IPS-NIHi7 (cell line): ENCODE measurements around the gene SREBF1.

Experiments used
- DNase-seq: peaks from one replicate; pipeline ENCODE4 v3.0.0; 2012; ENCODE audit warnings: mixed read lengths; ENCODE audit errors: extremely low spot score

SREBF1 gene

DNA sequence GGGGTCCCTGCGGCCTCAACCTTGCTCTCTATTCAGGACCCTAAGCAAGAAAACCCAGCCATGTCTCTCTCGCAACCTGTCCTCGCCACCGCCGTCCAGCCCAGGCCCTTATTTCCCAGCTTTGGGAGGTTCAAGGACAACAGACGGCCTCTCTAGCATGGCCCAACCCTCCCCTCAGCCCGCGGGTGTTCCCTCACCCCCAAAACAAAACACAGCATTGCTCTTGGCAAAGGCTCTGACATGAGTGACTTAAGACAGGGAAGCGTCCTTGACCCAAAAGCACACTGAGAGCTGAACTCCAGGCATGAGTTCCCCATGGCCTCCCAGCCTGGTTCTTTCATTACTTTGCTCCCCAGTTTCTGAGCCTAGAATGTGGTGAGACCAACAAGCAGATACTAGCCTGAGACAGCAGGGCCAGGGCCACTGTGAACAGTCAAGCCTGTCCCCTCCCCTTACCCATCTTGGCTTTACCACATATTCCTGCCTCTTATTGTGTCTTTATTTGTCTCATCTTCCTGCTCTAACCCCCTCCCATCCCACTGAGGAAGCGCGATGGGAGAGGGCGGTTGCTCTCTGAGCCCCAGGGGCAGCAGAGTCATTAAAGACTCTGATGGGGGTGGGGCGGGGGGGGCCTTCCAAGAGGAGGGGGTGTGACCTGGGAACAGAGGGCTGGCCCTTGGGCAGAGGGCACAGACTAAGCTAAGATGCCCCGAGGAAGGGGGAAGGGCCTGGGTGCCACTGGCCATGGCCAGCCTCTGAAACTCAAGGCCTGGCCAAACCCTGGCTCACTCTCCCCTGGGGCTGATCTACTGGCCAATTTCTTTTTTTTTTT, 11.8 kb downstream of the SREBF1 start:
- DNase-seq, result no peak

DNA sequence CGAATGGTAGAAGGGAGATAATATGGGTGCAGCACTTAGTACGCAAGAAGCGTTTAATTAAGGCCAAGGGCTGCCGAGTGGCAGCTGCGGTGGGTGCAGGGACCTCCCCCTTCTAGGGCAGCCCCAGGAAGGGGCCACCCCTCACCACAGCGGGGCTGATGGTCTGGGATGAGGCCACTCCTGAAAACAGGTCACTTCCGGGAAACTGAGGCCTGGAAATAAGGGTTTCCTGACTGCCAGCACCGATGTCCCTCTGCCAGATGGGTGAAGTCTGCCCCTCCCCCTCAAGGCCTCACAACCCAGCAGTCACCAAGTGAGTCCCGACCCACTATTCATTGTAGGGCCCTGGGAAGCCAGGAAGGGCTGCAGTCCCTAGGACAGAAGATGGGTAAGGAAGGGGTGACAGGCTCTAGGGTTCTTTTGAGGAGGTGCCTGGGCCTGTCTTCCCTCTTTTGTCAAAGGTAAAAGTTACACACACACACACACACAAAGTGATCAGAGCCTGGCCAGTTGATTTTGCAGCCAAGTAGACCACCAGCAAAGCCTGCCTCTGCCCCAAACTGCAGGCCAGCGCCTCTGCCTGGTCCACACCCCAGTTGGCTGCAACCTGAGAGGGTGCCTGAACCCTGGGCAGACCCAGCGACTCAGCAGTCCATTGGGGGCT, 12.5 kb downstream of the SREBF1 start:
- DNase-seq, result no peak

DNA sequence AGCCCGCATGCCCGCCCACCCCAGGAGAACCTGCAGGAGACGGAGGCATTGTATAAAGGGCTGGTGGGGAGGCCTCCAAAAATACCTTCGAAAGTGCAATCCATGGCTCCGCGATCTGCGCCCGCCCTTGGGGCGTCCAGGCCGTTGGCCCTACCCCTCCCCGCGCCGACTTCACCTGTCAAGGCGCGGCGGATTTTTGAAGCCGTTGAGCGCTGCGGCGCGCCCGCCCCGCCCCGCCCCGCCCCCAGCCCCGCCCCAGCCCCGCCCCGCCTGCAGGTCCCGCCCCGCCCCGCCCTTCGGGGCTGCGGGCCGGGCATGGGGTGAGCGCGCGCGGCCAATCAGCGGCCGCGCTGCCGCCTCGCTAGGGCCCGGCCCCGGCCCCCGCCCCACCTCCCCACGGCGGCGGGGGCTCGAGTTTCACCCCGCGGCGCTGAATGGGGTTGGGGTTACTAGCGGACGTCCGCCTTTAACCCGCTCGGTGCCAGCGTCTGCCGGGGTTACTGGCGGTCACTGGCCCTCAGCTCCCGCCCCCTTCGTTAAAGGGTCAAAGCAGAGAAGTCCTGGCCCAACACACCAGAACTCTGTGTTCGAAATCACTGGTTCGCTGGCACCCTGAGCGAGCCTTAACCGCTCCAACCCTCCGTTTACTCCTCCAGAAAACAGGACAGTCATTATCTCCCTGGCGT, 13.2 kb downstream of the SREBF1 start:
- peak; percentile 100 for DNase-seq

DNA sequence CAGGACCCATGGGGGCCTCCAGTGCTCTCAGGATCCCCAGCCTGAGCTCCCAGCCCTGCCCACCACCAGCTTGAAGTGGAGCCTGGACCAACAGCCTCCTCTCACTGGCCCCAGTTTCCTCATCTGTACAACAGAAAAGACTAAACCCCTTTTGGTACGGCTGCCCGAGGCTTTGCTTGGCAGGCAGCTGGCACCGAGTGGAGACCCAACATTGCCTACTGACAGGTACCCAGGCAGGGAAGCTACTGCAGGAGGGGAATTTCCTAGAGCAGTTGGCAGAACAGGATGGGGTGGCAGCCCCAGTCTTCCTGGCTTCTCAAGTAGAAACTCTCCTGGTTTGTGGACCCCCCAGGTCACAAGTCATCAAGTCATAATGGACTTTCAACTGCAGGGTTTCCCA, 14.2 kb downstream of the SREBF1 start:
- DNase-seq, result no peak

DNA sequence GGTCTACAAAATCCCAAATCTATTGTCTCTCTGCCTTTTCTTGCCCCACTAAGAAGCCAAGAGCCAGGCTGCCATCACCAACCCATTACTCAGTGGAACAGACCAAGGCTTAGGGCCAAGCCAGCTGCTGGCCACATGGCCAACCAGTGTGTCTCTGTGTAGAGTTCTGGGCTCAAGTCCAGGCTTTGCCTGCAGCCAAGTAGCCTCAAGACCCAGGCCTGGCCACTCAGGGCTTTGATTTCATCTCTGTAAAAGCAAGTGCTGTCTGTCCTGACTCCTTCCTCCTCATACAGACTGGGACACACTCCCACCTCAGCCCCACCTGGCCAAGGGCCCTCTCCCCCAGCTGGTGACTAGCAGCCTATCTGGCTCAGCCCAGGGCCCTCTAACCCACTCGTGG, 14.6 kb downstream of the SREBF1 start:
- no peak for DNase-seq

DNA sequence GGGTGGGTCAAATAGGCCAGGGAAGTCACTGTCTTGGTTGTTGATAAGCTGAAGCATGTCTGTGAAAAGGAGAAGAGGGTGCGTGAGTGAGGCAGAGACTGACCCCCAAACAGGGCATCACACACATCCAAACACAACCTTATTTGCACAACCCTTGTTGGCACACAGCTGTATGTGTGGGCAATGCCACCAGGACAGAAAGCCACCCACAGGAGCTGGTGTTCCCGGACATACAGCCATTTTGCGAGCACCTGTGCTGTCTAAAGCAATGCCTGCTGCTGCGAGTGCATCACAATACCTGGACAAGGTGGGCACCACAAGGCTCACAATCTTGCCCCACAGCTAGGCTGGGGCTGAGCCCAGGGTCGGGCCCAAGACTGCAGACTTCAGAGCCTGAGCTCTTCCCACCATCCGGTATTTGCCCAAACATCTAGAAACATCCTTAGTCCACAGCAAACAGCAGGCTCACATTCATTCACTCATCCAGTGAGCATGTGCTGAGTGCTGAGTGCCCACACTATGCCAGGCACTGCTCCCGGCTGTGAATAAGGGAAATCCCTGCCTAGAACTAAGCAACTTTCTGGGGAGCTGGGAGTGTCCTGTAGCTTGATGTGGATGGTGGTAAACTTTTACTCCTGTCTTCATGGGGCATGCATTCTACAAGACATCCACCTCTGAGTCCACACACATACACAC, 16.2 kb downstream of the SREBF1 start:
- DNase-seq, result no peak

DNA sequence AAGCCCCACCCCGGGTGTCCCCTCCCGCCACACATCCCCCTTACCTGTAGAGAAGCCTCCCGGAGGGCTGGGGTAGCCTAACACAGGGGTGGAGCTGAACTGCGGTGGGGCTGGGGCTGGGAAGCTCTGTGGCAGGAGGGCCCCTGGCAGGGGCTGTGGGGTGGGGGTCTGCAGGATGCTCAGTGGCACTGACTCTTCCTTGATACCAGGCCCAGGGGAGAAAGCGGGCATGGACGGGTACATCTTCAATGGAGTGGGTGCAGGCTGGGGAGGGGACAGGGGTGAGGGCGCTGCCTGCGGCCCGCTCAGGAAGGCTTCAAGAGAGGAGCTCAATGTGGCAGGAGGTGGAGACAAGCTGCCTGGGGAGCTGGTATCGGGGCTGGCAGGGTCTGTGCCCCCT, 16.7 kb downstream of the SREBF1 start:
- DNase-seq, result no peak

DNA sequence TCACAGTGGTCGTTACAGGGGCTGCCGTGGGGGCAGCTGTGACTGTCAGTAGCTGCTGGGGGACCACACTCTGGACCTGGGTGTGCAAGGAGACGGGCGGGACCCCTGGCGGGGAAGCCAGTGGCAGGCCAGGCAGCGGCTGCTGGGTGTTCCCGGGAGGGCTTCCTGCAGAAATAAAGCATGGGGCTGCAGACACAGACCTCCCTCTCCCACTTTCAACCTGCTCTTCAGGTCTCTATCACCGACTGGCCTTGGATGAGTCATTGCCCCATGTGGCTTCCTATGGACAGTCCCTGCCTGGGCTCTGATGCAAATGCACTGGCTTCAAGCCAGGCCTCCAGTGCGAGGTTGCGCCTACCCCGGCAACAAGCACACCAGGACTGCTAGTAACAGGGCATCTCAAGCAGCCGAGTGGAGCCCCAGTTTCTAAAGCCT, 17.2 kb downstream of the SREBF1 start:
- DNase-seq, result no peak

DNA sequence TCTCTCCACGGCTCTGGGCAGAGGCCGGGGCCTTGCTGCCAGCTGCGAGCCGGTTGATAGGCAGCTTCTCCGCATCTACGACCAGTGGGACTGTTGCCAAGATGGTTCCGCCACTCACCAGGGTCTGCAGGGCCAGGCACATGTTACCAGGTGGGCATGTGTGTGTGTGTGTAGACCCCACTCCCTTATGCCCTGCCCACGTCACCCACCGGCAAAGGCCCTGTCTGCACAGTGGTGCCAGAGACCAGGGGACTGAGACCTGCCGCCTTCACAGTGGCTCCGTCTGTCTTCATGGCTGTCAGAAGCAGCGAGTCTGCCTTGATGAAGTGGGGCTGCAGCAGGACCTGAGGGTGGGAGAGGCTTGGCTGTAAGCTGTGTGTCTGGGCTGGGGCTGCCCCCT, 17.7 kb downstream of the SREBF1 start:
- DNase-seq, result no peak

DNA sequence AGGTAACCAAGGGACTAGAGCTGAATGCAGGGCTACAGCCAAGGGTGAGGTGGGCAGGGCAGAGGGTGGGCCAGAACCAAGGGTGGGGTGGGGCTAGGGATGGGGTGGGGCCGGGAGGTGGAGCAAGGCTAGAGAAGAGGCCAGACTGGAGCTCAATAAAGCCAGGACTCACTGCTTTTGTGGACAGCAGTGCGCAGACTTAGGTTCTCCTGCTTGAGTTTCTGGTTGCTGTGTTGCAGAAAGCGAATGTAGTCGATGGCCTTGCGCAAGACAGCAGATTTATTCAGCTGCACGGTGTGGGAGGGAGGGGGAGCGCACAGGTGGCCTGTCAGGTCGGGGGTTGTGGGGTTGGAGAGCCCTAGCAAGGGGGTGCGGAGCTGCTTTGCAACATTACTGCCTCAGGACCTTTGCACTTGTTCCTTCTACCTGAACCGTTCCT, 18.7 kb downstream of the SREBF1 start:
- DNase-seq, result peak; percentile 69

DNA sequence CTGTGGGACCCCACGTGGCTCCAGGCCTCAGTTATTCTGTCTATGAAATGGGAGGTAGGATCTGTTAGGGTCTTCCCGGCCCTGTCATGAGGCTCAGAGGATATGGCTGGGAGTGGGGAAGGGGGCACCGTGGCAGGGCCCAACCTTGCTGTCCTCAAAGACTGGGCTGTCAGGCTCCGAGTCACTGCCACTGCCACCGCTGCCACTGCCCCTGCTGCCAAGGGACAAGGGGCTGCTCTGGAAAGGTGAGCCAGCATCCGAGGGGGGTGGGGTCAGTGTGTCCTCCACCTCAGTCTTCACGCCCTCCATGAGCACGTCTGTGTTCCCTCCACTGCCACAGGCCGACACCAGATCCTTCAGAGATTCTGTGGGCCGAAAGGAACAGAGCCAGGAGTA, 19.2 kb downstream of the SREBF1 start:
- no peak for DNase-seq

DNA sequence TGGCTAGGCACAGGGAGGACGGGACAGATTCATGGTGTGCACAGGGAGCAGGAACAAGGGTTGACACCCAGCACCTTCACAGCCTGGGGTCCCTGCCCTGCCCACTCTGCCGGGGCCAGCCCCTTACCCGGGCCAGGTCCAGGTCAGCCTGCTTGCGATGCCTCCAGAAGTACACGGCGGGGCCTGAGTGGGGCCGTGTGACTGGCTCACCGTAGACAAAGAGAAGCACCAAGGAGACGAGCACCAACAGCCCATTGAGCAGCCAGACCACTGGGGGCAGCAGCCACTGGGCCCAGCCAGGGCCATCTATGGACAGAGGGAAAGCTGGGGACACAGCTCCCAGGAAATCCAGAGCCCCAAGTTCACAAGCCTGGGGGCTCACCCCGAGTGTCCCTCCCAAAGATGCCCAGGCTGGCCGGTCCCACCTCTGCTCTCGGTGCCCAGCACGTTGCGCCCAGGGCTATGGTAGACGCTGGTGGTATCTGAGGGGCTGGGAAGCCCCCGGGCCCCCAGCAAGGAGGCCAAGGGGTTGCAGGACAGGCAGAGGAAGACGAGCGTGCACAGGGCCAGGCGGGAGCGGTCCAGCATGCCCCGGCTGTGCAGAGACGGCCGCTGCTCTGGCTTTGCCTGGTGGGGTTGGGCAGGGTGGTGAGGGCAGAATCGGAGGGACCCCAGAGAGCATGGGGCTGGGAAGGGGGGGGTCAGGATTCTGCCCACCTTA, 19.8 kb downstream of the SREBF1 start:
- DNase-seq, result no peak

DNA sequence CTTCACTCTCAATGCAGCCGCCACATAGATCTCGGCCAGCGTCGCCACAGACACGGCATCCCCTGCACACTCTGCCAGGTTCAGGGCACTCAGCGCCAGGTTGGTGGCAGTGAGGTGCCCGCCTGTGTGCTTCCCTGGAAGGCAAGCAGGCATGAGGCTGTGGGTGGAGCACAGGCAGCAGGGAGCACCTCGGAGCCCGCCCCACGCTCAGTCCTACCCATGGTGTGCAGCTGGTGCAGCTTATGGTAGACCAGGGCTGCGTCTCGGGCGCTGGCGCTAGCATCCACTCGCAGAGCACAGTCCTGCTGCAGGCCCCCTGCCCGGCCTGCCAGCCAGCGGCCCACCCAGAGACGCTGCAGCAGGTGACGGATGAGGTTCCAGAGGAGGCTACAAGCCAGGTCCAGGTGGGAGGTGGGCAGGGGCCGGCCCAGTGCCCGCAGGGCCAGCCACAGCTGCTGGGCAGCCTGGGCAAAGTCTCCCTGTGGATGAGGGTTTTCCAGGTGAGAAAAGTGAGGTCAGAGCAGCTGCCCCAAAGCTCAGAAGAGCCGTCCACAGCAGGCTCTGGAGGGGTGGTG, 20.5 kb downstream of the SREBF1 start:
- no peak for DNase-seq

DNA sequence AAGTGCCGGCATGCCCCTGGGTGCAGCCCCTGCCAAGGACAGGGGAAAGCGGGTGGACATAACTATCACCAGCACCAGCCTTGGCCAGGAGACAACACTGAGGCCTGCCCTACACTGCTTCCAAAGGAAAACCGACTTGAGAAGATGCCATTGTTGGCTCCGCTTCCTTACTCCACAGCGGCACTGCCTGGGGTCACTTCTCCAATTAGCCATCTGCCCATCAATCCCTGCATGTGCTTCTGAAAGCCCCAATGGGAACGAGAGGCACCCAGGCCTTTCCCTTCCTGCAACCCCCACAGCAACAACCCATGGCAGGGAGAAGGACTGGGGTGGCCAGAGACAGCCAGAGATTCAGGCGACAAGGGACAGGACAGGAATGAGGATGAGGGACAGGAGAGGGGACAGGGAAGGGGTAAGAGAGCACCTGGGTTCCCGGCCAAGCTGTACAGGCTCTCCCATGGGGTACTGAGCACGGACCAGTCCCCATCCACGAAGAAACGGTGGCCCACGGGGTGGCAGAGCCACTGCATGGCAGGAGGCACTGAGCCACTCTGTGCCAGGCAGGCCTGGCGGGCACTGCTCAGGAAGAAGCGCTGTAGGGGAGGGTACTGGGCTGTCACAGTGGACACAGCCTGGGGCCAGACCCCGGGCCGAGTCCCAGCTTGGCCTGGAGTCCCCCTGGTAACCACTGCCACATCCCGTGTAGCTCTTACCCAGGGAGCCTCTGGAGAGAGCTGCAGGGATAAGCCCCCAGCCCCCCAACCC, 21.2 kb downstream of the SREBF1 start:
- no peak for DNase-seq

DNA sequence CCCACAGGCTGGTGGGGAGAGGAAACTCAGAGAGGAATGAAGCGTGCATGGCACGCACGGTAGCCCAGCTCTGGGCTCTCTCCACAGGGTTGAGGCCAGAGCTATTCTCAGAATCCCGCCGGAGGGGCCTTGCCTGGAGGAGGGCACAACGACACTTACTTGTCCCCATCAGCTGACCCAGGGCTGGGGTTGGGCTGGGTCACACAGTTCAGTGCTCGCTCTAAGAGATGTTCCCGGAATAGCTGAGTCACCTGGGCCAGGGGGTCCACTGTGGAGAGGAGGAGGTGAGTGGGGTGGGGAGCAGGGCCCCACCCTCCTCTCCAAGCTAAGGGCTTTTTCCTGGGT, 21.8 kb downstream of the SREBF1 start:
- DNase-seq, result no peak

DNA sequence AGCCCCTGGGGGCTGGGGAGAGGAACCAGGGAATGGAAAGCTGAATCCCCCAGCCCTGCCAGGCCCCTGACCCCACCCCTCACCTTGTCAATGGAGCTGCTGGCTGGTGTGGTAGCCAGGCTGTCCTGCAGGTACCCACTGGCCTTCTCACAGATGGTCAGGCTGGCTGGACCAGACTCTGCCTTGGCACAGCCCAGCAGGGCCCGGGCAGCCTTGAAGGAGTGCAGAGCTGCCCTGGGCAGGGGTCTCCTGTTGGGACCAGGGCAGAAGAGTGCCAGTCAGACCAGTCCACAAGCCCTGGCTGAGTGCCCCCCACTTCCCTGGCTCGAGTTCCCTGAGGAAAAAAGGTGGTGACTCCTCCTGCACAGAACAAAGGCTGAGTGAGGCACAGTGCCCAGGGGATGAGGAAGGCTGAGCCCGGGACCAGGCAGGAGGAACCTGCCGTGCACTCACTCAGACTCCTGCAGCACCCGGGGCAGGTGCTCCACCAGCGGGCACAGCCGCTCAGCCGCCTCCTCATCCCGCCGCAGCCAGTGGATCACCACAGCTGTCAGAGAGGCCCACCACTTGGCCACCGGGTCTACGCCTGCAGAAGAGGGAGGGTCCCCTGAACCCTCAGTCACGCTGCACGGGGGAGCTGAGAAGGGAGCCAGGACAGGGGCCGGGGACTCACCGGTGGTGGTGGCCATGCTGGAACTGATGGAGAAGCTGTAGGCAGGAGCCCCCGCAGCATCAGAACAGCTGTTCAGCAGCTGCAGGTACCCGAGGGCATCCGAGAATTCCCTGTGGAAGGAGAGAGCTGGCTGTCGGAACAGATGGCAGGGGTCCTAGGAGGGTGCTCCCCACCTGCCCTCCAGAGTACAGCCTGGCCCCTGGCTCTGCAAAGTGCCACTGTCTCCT, 22.4 kb downstream of the SREBF1 start:
- no peak for DNase-seq

DNA sequence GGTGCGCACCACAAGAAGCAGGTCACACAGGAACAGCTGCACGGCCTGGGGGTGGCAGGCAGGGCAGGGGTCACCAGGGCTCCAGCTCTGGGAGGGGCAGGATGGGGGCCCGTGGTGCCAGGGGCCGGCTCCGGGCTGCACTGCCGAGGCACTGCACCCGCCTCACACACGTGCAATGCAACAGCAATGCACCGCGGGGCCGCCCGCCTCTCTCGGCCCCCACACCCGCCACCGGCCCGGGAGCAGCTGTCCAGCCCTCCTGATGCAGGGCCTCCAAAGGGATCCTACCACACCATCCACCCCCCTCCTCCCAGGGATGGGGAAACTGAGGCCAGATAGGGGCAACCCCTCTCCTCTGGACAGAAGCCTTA, 23.1 kb downstream of the SREBF1 start:
- no peak for DNase-seq

DNA sequence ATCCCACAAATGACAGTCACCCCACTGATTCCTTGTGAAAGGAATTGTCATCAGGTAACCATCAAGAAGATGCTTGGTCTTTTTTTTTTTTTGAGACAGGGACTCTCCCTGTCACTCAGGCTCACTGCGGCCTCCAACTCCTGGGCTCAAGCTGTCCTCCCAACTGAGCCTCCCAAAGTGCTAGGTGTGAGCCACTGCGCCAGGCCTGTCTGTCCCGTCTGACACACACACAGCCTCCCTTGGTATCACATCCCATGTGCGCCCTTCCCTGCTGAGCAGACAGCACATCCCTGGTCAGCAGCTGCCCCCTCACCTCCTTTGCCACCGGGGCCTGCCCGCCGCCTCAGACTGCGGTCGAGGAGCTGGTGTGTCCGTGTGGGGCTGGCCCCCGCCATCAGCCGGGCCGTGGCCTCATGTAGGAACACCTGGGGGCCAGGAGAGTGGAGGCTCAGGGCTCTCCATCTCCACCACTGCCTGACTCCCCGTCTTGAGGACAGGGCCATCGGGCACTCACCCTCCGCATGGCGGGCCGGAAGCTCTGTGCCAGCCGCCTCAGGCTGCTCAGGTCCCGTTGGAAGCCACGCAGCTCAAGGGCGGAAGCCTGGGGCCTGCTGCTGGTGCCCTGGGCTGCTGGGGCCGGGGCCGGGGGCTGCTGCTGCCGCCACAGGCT, 23.6 kb downstream of the SREBF1 start:
- no peak for DNase-seq
